CD1c-positive myeloid dendritic cell (primary cell): ENCODE results near the gene PLEKHG3.
"Not testable (repeated sequence)": the region's sequence is repeated elsewhere in the genome, so short reads cannot be mapped to it uniquely, and the experiment has no call there.

Experiments
- DNase-seq: peaks from one replicate; pipeline ENCODE4 v3.0.0-alpha.2; 2016; ENCODE audit errors: extremely low spot score

The PLEKHG3 gene

GRCh38 chr14:64688031-64688430, 16.2 kb upstream of the PLEKHG3 start:
- peak; percentile 49 for DNase-seq

DNA sequence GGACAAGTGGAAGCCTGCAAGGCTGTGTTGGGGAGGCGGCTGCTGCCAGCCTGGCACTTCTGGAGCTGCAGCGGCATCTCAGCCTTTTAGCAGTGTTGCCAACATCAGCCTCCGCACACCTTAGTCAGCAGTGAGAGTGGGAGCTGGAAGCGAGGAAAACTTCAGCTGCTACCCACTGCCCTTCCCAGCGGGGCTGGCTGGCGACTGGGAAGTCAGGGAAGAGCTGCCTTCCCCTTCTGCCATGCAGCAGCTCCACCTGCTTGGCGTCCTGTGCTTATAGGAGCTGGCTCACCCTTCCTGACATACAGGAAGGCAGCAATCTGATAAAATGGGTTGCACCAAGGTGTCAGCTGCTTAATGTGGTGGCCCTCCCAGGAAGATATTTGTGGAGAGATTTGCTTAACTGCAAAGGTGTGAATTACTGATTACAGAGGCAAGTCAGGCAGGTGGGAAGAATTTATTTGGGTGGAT, 15.4 kb upstream of the PLEKHG3 start:
- DNase-seq = no peak

DNA sequence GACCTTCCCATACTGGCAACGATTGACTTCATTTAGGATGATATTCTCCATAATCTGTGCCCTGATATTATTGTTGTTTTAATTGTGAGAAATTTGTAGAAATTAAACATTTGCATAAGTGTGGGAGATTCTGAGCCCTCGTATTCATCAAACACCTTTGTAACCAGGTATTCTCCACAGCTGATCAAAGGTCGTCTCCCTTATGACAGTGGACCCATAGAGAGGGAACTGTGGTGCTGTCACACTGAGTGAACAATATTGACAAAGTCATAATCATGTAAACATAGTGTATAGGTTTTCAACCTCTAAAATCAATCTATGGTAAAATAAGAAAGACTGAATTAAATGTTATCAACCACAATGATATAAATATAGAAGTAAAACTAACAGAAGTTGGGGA, 14.9 kb upstream of the PLEKHG3 start:
- no peak for DNase-seq

DNA sequence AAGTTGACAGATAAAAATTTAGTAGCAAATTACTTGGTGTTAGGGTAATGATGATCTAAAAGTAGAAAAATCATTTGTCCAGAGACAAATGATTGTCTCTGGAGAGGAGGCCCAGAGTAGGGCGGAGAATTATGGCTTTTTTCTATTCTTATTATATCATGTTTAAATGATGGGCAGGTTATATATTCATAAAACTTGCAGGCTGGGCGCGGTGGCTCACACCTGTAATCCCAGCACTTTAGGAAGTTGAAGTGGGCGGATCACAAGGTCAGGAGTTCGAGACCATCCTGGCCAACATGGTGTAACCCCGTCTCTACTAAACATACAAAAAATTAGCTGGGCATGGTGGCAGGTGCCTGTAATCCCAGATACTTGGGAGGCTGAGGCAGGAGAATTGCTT, 13.6 kb upstream of the PLEKHG3 start:
- DNase-seq = not testable (repeated sequence)

- DNase-seq = no peak
Measured at GRCh38 chr14:64691376-64691775, 12.8 kb upstream of the PLEKHG3 start.

- DNase-seq = no peak
Measured at GRCh38 chr14:64692189-64692985, 11.8 kb upstream of the PLEKHG3 start.

DNA sequence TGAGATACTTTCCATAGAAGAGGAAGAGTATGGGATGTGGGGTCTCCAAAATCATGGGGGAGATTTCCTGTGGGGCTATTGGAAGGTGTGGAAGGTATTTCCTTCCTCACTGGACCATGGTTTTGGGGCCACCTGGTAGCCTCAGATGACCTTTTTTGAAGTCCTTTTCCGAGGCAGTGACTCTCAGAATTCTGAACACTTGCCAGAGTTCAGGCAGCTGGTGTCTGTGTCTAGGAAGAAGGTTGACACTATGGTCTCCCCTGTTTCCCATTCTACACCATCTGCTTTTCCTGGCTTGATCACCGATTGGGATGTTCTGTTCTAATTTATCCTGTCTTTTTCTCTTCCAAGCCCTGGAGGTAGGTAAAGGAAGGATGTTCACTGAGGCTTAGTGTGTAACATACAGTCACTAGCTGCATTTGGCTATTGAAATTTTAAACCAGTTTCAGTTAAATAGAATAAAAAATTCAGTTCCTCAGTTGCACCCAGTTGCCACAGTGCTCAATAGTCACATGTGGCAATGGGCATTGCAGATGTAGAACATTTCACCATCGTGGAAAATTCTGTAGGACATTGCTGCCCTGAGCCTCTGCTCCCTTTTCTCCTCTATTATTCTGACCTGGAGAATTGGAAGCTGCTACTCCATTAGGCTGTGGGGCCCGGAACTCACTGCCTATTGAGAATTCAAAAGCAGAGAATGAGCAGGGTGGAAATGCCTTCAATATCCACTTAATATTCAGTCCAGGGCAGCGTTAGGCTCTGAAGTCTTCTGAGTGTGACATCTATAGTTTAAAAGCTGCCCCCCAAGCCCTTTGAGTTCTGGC, 11.0 kb upstream of the PLEKHG3 start:
- DNase-seq = no peak

DNA sequence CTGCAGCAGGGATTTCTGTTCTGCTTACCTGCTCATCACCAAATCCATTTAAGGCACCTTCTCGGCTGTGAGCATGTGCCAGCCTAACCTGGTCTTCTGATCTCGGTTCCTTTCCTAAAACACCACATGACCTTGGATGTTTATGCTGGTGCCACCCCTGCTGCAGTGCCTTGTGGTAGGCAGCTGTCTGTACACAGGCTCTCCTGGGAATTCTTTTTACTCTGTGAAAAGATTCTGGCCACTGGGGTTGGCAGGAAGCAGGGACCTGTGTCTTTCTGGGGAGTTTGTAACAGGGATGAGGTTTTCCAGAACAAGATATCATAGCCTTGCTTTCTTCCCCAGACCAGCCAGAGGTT, 10.4 kb upstream of the PLEKHG3 start:
- no peak for DNase-seq

- no peak for DNase-seq
Measured at GRCh38 chr14:64695071-64695470, 9.2 kb upstream of the PLEKHG3 start.

- DNase-seq = no peak
Measured at GRCh38 chr14:64696355-64696857, 7.8 kb upstream of the PLEKHG3 start.

DNA sequence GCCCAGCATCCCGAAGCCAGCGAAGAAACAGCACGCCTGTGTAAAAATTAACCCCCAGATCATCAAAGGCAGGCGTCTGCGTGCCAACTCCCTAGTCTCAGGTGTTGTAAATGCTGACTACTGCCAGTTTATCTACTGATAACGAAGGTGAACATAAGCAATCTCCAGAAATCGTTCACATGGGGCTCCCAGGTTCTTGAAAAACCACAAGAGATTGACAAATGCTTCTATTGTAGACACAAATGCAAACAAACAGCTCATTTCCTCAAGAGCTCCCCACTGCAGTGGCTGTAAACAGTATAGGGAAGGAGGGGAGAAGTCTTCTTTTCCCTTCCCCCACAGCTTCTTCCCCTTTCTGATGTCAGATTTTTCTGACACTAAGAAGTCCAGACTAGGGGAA, 5.3 kb upstream of the PLEKHG3 start:
- DNase-seq = peak; percentile 81

DNA sequence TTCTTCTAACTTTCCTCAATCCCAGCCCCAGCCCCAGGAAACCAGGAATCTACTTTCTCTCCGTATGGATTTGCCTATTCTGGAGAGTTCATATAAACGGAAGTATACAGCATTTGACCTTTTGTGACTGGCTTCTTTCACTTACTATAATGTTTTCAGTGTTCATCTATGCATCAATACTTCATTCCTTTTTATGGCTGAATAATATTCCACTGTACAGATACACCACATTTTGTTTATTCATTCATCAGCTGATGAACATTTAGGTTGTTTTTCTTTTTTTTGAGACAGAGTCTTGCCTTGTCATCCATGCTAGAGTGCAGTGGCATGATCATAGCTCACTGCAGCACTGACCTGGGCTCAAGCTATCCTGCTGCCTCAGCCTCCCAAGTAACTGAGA, 3.9 kb upstream of the PLEKHG3 start:
- DNase-seq = no peak

GRCh38 chr14:64700894-64701293, 3.3 kb upstream of the PLEKHG3 start:
- no peak for DNase-seq

- DNase-seq = no peak
Measured at GRCh38 chr14:64701660-64702059, 2.6 kb upstream of the PLEKHG3 start.

GRCh38 chr14:64702493-64703394, 1.5 kb upstream of the PLEKHG3 start:
- DNase-seq = no peak

GRCh38 chr14:64703395-64704142, 655 bp upstream of the PLEKHG3 start:
- DNase-seq = peak; percentile 75

DNA sequence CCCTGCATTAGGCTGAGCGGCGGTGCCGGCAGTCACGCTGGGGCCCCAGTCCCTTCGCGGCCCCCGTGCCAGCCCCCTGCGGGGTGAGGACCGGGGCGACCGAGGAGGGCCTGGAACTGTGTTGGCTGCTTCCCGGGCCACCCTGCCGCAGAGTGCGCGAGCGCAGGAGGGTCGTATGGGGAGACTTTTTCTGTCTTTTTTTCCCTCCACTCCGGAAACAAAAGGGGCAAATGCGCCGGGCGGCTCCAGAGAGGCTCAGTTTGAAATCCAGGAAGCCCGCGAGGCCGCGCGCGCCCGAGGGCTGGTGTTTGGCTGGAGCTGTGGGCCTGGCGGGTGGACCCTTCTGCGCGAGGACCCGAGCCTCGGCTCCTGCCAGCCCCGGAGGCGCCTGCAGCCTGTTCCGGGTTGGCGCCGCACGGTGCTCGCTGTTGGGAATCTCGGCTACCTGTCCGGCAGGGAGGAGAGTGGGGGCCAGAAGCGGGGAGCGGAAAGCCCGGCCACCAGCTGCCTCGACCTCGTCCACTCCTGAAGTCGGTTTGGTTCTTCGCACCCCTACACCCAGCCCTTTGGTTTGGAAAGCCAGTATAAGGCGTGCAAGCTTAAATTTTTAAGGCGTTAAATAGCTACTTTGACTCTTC, 638 bp downstream of the PLEKHG3 start:
- peak; percentile 17 for DNase-seq

DNA sequence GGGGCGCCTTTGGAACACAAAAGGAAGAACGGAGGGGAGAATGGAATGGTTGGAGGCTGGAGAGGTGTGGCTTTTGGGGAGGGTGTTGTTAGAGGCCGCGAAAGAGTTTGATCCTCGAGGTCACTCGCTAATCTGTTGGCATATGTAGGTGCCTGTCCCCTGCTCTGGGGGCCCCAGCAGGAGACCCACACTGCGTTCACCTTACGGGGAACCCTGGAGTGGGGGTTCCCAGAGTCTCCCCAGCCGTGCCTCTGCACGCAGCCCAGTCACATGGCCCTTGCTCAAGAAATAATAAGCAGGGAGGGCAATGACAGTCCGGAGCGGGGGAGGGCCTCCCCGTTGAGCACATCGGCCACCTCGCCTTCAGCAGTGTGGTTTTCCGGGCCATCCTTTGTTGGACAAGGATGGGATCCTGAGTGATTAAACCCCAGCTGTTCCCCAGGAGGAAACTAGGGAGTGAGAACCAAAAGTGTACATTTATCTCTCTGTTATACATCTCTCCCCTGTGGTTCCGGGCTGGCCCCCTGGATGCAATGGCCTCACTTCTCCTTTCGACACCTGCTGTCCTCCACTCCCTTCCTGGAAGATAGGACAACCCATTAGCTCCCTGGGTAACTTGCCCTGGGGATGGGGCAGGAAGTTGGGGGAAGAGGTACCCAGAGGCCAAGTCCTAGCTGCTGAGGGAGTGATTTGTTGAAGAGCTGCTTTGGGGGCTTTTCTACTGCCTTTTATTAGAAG, 1.3 kb downstream of the PLEKHG3 start:
- peak; percentile 39 for DNase-seq

DNA sequence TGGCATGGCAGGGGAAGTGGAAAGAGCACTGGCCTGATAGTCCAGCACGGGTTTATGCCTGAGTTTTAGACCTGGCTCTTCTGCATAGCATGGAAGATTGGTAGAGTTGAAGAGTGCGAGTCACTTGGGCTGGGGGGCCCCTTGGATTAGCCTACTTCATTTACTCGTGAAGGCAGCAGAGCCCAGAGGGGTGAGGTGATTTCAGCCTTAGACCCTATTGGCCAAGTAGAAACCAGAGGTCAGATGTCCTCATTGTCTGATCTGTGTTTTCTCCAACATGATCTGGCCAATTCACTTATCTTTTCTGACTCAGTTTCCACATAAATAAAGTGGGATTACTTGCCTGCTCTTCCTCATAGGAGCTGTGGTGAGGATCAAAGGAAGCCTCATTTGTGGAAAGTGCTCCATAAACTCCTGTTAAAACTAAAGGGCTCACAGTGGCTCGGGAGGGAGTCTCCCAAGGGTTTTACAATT, 1.9 kb downstream of the PLEKHG3 start:
- DNase-seq = no peak
